HG02938 (cell line): ENCODE measurements around the gene DIS3L2.
"Not testable (repeated sequence)": the region's sequence is repeated elsewhere in the genome, so short reads cannot be mapped to it uniquely, and the experiment has no call there.

Source experiments
- ATAC-seq: cut with Tn5 transposase; IDR thresholded peaks from one replicate; pipeline ENCODE4 v1.9.1; 2021; ENCODE audit warnings: mild to moderate bottlenecking, moderate library complexity; ENCODE audit not compliant: unreplicated experiment

Gene DIS3L2

DNA sequence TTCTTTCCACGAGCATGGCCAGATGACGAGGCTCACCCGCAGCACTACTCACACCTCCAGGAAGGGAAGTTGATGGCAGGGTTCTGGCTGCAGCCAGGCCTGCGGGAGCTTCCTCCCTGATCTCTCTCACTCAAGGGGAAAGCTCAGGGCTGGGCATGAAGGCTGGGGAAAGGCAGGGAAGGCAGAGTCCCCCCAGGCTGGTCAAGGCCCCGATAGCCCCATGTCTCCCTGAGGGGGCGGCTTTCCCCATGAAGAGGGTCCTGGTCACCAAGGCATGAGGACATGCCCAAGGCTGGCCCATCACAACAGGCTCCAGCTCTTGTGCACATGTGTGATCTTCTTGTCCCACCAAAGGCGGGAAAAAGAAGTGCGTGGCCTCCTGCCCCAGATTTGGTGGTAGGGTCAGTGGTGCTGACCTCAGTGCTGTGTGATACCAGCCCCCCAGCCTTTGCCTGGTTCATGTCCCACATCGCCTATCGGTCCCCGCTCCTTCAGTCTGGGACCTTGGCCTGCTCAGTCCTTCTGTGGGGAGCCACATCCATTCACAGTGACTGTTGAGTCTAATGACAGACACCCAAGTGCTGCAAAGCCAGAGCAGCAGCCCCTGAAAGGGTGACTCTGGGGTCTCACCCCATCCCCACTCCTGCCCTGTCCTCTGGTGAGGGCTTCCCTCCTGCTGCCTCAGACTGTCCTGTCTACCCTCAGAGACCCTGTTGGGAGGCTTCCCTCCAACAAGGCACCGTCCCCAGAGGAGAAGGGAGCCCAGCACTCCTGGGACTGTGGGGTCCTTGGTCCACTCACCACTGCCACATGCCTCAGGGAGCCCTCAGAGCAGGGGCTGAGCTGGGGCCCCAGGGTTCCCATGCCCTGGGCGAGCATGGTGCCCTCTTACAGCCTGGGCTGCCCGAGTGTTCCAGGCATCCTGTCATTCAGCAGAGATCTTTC, 367.3 kb downstream of the DIS3L2 start:
- ATAC-seq = no peak

DNA sequence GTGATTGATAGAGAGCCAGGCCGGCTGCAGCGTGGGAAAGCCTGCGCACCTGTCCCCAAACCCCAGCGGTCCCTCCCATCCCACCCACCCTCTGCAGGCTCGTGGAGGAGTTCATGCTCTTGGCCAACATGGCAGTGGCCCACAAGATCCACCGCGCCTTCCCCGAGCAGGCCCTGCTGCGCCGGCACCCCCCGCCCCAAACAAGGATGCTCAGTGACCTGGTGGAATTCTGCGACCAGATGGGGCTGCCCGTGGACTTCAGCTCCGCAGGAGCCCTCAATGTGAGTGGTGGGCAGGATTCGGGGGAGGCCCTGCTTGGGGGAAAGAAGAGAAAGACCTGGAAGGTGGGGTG, 368.2 kb downstream of the DIS3L2 start:
- ATAC-seq = no peak

DNA sequence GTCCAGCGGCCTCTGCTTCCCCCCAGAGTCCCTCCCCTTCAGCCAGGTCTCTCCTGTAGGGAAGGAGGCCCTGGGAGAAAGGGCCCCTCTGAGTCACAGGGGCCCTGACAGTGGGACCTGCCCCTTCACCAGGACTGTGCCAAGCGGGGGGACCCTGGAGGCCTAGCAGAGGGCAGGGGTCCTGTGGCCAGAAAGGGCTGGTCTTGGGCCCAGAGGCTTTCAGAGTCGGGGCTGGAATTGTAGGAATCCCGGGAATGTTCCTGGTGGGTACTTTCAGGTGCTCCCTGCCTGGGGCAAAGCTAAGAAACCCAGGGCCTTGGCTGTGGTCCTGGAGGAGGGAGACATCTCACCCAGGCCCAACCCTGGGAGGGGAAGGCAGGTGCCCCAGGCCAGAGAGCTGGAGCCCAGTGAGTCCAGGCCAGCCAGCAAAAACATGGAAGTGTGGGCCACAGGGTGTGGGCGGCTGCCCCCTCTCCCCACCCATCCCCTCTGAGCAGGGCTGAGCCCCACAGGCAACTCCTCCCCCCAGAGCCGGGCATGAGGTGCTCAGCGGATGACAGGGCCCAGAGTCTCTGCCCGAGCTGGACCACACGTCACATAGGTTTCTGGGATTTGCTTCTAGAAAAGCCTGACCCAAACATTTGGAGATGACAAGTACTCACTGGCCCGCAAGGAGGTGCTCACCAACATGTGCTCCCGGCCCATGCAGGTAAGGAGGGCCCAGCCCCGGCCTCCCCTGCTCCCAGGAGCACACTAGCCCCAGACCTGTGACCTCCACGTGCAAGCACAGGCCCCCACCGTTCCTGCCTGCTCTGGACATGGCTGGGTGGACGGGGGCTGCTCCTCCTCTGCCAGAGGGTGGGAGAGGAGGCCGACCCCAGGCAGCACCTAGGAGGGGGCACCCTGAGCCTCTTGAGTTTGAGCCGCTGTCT, 368.8 kb downstream of the DIS3L2 start:
- no peak for ATAC-seq

DNA sequence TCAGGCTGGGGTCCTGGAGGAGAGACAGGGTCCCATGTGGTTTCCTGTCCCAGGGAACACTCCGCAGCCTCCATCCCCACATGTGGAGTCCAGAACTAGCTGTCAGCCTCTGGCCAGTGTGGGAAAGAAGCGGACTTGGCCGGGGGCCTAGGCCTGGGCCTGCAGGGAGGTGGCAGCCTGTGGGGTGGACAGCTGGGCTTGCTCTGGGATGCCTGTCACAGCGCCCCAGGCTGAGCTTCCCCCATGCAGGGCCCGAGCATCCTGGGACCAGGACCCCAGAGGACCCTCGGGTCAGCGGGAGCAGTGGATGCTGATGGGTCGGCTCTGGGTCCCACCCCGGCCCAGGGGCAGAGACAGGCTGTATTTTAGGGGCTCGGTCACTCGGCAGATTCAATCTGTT, 369.5 kb downstream of the DIS3L2 start:
- not testable (repeated sequence) for ATAC-seq

DNA sequence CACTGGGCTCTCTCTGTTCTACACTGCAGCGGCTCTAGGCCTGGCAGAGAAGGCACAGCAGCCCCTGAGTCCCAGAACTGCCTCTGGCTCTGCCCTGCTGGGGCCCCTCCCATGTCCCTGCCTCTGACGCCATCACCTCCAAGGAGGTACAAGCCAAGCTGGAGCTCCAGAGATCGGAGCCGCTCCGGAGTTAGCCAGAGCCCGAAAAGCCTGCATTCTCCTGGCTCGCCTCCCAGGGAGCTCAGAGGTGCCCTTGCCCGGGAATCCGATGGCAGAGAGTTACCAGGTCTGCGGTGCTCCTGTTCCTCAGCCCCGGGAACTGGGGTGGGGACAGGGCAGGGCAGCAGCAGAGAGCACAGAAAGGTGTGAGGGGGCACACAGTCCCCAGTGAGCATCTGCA, 370.1 kb downstream of the DIS3L2 start:
- not testable (repeated sequence) for ATAC-seq

DNA sequence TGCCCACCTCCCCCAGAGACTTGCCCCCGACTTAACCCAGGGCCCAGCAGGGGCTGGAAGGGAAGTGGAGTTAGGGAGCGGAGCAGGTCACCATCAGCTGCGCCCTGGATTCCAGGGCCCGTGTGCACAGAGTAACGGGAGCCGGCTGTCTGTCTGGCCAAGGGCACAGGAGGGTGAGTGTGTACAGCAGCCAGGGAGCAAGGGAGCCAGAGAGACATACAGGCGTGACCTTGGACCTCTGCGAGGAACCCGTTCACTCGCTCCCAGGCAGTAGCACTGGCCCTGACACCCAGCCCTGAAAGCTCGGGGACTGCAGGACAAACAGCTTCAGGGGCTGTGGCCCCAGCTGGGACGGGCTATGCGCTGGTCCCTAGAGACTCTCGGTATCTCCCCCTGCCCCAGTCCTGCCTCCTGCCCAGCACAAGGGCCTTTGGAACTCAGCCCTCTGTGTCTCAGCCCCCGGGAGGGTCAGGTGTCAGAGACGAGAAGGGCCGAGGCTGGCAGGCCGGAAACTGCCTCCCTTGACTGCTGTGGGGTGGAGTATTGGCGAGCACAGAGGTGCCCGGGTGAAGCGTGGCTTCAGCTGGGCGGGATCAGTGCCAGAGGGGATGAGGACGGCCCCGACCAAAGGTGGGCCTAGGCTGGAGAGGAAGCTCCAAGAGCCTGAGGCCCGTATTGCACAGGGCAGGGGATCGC, 370.9 kb downstream of the DIS3L2 start:
- not testable (repeated sequence) for ATAC-seq

DNA sequence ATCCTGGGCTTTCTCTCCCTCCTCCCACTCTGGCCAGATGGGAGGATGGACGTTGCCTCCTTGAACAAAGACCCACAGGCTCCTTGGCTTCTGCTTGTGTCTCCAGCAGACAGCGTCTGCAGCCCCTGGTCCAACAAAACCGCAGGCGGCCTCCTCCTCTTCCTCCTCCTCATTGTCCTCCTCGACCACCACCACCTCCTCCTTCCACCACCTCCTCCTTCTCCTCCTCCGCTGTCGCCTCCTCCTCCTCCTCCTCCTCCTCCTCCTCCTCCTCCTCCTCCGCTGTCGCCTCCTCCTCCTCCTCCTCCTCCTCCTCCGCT, 371.4 kb downstream of the DIS3L2 start:
- ATAC-seq = no peak

DNA sequence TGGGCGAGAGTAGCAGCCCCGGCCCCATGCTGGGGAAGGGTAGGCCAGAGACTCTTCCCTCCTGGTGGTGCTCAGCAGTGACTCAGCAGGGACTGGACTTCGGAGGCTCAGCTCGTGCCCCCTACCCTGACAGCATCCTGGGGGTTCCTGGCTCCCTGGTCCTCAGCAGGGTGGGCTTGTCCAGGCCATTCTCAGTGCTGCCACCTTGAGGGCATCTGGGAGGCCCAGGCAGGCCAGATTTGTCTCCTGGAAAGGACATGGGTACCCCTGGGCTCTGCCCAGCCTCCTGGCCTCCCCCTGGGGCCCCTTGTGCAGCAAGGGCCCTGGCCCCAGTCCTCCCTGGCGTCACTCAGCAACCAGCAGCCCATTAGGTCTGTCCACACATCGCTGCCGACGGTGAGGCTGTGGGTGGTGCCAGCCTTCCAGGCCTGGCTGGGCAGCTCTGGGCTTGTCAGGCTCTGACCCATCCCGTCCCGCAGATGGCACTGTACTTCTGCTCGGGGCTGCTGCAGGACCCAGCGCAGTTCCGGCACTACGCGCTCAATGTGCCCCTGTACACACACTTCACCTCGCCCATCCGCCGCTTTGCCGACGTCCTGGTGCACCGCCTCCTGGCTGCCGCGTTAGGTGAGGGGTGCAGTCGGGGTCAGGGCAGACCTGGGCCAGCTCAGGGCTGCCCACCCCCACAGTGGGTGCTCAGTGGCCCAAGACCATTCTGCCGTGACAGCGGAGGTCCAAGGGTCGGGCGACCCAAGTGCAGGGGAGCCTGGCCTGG, 372.0 kb downstream of the DIS3L2 start:
- no peak for ATAC-seq

DNA sequence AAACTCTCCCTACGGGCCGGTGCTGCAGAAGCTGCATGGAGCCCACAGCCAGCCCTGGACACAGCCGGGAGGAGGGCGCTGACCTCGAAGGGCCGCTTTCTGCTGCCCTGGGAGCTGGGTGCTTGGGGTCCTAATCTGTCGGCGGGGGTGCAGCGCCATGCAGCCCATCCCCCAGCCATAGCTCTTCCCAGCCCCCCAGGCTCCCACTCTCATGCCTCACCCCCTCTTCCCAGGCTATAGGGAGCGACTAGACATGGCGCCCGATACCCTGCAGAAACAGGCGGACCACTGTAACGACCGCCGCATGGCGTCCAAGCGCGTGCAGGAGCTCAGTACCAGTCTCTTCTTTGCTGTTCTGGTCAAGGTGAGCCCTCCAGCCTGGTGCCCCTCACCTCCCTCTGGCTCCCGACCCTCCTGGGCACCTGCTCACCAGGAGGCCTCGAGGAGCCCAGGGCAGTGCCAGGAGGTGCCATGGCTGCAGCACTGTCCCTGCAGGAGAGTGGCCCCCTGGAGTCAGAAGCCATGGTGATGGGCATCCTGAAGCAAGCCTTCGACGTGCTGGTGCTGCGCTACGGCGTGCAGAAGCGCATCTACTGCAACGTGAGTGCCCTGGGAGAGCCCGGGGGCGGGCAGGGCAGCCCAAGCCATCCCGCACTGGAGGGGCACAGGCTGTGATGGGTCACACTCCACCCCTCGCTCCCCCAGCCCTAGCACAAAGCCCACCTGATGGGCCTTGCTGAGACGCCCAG, 372.8 kb downstream of the DIS3L2 start:
- not testable (repeated sequence) for ATAC-seq

DNA sequence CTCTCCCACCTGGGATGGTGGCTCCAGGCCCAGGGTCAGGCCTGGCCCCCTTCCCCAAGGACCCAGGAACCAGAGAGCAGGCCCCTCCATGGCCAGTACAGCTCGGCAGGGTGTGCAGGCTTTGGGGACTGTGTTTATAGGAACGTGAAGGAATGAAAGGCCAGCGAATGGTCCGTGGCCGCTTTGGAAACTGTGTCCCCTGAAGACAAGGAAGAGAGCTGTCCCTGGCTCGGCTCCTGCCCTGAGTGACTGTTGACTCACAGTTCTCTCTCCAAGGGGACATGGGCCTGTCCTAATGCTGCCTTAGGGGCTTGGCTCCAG, 373.3 kb downstream of the DIS3L2 start:
- ATAC-seq = not testable (repeated sequence)

DNA sequence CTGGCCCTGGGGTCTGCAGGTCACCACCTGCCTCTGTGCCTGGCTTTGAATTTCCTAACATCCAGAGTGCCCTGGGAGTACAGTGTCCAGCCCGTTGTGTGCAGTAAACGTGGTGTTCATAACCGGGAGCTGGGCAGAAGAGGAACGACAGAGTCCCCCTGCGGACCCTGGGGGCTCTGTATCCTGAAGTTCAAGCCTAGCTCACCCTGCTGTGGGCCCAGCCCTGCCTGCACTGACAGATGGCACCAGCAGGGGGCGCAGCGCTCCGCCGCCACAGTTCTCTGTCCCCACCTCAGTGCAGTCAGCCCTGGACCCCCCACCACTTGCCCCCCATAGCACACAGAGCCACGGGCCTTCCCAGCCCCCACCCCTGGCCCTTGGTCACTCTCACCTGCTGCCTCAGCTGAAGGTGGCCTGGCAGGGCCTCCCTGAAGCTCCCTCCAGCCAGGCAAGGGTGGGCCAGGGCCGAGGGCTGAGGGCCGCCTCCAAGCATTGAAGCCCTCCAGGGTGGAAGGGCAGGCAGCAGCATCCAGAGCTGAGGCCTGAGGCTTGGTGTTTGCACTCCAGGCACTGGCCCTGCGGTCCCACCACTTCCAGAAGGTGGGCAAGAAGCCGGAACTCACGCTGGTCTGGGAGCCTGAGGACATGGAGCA, 373.8 kb downstream of the DIS3L2 start:
- not testable (repeated sequence) for ATAC-seq

DNA sequence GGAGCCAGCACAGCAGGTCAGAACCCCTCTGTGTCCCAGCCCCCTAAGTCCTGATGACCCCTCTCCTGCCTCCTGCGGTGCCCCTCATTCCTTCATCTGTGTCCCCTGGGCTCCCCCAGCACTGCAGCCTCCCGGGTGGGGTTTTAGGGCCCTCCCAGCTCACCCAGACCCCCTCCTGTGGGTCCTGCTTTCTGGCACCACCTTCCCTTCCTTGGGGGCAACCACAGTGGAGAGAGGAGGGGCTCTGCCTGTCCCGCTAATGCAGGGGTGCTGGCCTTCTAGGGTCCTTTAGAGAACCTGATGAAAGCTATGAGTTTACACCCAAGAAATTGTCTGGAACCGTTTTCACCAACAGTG, 374.3 kb downstream of the DIS3L2 start:
- ATAC-seq = no peak

DNA sequence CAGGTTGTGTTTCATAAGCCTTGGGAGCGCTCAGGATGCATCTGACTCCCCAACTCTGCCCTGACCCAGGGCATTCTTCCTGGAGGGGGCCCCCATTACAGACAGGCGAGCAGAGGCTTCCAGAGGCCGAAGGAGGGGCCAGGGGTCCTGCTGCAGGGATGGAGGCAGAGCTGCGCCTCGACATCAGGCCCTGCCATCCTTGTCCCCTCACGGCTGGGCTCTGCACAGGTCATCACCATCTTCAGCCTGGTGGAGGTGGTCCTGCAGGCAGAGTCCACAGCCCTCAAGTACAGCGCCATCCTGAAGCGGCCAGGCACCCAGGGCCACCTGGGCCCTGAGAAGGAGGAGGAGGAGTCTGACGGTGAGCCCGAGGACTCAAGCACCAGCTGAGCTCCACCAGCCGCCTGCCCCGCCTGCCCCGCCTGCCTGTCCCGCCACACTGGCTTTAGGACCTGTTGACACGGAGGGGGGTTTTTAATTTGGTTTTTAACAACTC, 374.8 kb downstream of the DIS3L2 start:
- ATAC-seq = no peak

DNA sequence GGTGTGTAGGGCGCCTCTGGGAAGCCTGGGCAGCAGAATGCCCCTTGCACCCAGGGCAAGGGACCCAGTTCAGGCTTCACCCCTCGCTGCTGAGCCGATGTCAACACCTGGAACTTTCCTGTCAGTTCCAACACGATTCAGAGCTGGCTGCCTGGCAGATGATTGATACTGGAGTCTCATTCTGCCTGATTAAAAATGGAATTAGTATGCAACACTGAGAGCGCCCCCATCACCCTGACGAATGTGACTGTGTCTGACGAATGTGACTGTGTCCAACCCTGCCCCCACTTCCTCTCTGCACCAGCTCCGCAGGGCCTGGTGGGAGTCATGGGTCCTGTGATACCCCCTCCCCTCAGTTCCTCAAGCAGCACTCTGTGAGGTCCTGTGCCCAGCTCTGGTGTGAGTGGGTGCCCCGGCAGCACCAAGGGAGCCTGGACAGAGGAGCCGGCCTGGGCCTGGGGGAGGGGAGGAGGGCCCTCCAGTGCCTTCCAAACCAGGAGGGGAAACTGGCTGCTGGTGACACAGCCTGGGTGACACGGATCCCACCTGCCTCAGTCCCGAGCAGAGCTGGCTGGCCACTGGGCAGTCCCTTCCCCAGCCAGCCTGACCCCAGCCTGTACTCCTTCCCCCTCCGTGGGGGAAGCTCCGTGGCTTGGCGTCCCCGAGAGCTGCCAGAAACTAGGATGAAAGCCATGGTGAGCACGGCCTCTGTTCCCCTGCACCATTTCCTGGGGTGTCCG, 375.6 kb downstream of the DIS3L2 start:
- no peak for ATAC-seq

DNA sequence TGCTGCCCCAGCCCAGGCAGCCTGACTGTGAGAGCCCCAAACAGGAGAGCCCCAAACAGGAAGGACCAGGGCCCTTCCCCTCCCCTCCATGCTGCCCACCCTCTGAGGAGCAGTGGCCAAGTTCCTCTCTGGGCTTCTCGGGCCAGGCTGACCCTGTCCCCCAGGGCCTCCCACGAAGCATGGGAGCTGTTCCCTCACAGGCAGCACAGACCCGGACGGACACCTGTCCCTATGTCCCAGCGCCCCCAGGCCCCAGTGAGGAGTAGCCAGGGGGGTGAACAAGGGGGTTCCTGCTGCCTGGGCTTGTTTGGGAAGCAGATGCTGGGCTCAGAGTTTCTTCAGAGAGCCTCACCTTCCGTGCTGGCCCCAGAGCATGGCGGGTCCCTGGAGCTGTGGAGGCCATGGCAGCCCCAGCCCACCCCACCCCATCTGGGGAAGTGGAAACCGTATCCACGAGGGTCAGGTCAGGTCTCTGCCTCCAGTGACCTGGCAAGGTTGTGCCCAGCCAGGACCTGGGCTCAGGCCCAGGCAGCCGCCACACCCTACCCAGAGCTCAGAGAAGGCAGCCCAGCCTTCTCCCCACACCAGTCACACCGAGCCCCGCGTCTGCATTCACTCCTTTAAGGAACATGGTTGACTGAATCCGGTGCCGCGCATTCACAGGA, 376.7 kb downstream of the DIS3L2 start:
- ATAC-seq = not testable (repeated sequence)

DNA sequence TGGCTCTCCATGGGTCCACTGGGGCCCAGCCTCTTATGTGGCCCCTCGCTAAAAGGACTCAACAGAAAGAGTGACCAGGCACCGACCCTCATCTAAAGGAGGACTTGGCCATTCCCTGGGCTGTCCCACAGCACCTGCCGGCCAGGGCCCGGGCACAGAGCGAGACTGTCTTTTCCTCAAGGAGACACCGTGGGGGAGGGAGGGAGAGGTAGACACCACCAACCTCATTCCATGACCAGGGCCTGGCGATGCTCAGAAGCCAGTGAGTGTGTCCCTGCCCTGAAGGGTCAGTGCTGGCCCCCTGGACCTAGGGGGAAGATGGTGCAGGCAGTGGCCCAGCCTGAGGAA, 377.2 kb downstream of the DIS3L2 start:
- no peak for ATAC-seq

DNA sequence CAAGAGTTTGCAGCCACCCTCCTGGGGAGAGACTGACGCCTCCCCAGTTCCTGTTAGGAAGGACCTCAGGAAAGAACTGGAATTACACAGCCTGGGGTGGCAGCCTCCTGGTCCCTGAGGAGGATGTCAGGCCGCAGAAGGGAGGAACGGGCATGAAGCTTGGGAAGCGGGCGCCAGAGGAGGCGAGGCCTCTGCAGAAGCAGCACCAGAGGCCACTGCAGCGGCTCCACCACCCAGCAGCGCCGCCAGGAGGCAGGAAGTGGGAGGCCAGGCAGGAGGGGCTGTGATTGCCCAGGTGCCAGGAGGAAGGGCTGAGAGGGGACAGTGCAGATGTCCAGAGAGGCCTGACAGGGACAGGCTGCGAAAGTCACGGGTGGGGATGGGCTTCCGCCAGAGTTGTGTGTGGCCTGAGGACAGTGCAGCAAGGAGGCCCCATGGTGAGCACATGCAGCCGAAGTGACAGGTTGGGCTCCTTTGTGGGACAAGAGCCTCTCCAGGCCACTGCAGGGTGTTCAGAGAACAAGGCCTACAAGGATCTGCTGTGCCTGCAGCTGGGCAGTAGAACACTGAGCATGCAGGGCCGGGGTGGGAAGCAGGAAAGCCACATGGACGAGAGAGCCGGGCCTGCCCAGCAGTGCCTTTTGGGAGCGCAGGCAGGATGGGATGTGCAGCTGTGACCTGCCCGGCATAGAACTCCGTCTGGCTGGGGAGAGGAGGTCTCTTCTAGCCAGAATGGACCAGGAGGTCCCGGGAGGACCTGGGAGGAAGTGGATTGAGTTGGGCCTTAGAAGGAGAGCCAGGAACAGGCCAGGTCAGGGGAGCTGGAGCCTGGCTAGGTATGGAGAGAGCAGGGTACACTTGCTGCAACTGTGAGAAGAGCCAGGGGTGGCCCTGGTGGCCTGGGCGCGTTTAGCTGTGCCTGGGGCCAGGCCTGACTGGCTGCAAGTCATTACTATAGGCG, 377.9 kb downstream of the DIS3L2 start:
- no peak for ATAC-seq
